ENCODE data around the gene ADM. TPM values are rescaled to one million over a fixed set of nuclear protein-coding genes. Genes with fewer than 3 reads are reported as not detected.

ADM gene
- 23.7 and 36.8 TPM in 2 replicates for total RNA-seq

GRCh38 chr11:10304495-10305261, at the start of gene ADM:
ADM (plus strand) TSS chr11:10305073; CDS start chr11:10305701, 628 bp downstream.

GRCh38 chr11:10293423-10294289, 11.2 kb upstream of the ADM start, which contains the start of gene SBF2:
SBF2 (minus strand) TSS chr11:10294219; CDS start chr11:10294069, 150 bp downstream.

Other genes with a start within 250 kb of the ADM start
- 15.4 and 25.1 TPM in 2 replicates for gene SBF2, start 10.9 kb upstream of the ADM start, total RNA-seq
- gene AMPD3, start 150.2 kb downstream of the ADM start, total RNA-seq: 5.7 and 13.4 TPM in 2 replicates
- 31.5 and 32.1 TPM in 2 replicates for gene RNF141, start 236.1 kb downstream of the ADM start, total RNA-seq

All from hair follicular keratinocyte (primary cell).